HepG2 (cell line): Measurements from ENCODE around the gene XXYLT1. TPM values are rescaled to one million over a fixed set of nuclear protein-coding genes. Genes with fewer than 3 reads are reported as not detected.

ENCODE experiments used
- ATAC-seq: fragments of 200-7000 bp; cut with Tn5 transposase; 3 replicates; pipeline ENCODE4 v1.9.1; 2020; ENCODE audit warnings: mild to moderate bottlenecking, moderate library complexity
- BruUV-seq: library from RNA; stranded (reverse); fragments of 400-500 nt; replicated peaks from 2 replicates; lab custom pipeline; 2021; lab: Mats Ljungman, UMichigan
- CTCF ChIA-PET: fragments of 300-600 bp; formaldehyde crosslinking; extraction: SDS; loops from one replicate; lab custom pipeline; 2021; ENCODE audit warnings: low total read pairs, inconsistent platforms, low intra/inter-chr PET ratio; lab: Yijun Ruan, JAX
- POLR2A ChIA-PET: fragments of 350-600 bp; sonication (Branson Sonifier 250); formaldehyde crosslinking; loops from one replicate; lab custom pipeline; 2020; ENCODE audit warnings: antibody characterized with exemption, inconsistent platforms; lab: Yijun Ruan, JAX
- DNase-seq: peaks from one replicate; pipeline ENCODE4 v3.0.0-alpha.2; 2015; ENCODE audit warnings: low spot score
- FAIRE-seq: peaks from 3 replicates; lab custom pipeline; 2011; peaks lifted over from hg19 to GRCh38; lab: Jason Lieb, UNC
- H2AFZ ChIP-seq: one replicate; pipeline ENCODE4 v1.6.1; 2011; ENCODE audit warnings: low read length, inconsistent platforms
- H3K27ac ChIP-seq: fragments of 300-600 bp; 3 replicates; pipeline ENCODE4 v1.8.0; 2011; ENCODE audit warnings: mixed run types, mild to moderate bottlenecking, mixed read lengths, low read length, inconsistent platforms; ENCODE audit not compliant: insufficient read depth; ENCODE audit errors: extremely low read length
- H3K27me3 ChIP-seq, 2 experiments: fragments of 200-600 bp in 1 of 2; 2 replicates in 1 of 2; 3 replicates in 1 of 2; pipeline versions ENCODE4 v1.6.0 to v1.8.0; 2011; ENCODE audit warnings: low read length in 2 of 2, mild to moderate bottlenecking in 2 of 2, moderate library complexity in 2 of 2, inconsistent platforms in 1 of 2; ENCODE audit not compliant: insufficient read depth in 2 of 2, control insufficient read depth in 1 of 2
- H3K36me3 ChIP-seq, 2 experiments: fragments of 200-600 bp in 1 of 2; replicated peaks in 1 of 2; 2 replicates in 1 of 2; 3 replicates in 1 of 2; pipeline versions ENCODE4 v1.5.1 to v1.8.0; 2011; ENCODE audit warnings: low read length in 2 of 2, inconsistent platforms in 1 of 2; ENCODE audit not compliant: insufficient read depth in 2 of 2, control insufficient read depth in 1 of 2
- H3K4me1 ChIP-seq: 2 replicates; pipeline ENCODE4 v1.5.1; 2012; ENCODE audit warnings: low read length, inconsistent platforms; ENCODE audit not compliant: insufficient read depth
- H3K4me2 ChIP-seq: 2 replicates; pipeline ENCODE4 v1.6.0; 2011; ENCODE audit warnings: low read depth, low read length, inconsistent platforms
- H3K4me3 ChIP-seq, 3 experiments: fragments of 200-600 bp in 1 of 3; sonication (generic), shearing (Covaris generic) in 1 of 3; replicated peaks in 1 of 3; 2 replicates each; pipeline ENCODE4 v1.5.1; 2011 to 2016; ENCODE audit warnings: low read length in 3 of 3, inconsistent platforms in 2 of 3, low read depth in 2 of 3, mild to moderate bottlenecking in 2 of 3, control low read depth in 1 of 3, mixed read lengths in 1 of 3; ENCODE audit not compliant: insufficient read depth in 1 of 3
- H3K79me2 ChIP-seq: one replicate; pipeline ENCODE4 v1.6.1; 2011; ENCODE audit warnings: low read length, inconsistent platforms; ENCODE audit not compliant: insufficient read depth
- H3K9ac ChIP-seq: 2 replicates; pipeline ENCODE4 v1.6.0; 2011; ENCODE audit warnings: mild to moderate bottlenecking, low read depth, low read length, inconsistent platforms; ENCODE audit not compliant: insufficient read depth
- H3K9me3 ChIP-seq: 2 replicates; pipeline ENCODE4 v1.5.1; 2012; ENCODE audit warnings: mild to moderate bottlenecking, low read length
- H4K20me1 ChIP-seq: 2 replicates; pipeline ENCODE4 v1.6.0; 2011; ENCODE audit warnings: inconsistent platforms, mild to moderate bottlenecking, low read length, moderate library complexity; ENCODE audit not compliant: insufficient read depth
- ATRX ChIP-seq: sonication (generic); formaldehyde crosslinking; IDR thresholded peaks from 2 replicates; pipeline ENCODE4 v1.4.0; 2020; ENCODE audit warnings: missing genetic modification reagents, borderline replicate concordance
- HMGA1 ChIP-seq: sonication (generic); formaldehyde crosslinking; conservative IDR thresholded peaks from 2 replicates; pipeline ENCODE4 v1.4.0; 2020; ENCODE audit warnings: missing genetic modification reagents
- HOMEZ ChIP-seq: IDR thresholded peaks from 2 replicates; pipeline ENCODE4 v1.6.1; 2016; ENCODE audit warnings: low read depth
- MEF2D ChIP-seq: sonication (generic); formaldehyde crosslinking; IDR thresholded peaks from 2 replicates; pipeline ENCODE4 v1.5.1; 2020; ENCODE audit warnings: mild to moderate bottlenecking, missing genetic modification reagents
- ZBTB3 ChIP-seq: sonication (generic); formaldehyde crosslinking; IDR thresholded peaks from 2 replicates; pipeline ENCODE4 v1.4.0; 2020; ENCODE audit warnings: low read depth, mild to moderate bottlenecking, moderate library complexity, missing genetic modification reagents, borderline replicate concordance
- ZBTB33 ChIP-seq: sonication (generic); formaldehyde crosslinking; IDR thresholded peaks from 2 replicates; pipeline ENCODE4 v1.4.0; 2020; ENCODE audit warnings: missing genetic modification reagents
- ZNF318 ChIP-seq: sonication (generic); formaldehyde crosslinking; IDR thresholded peaks from 2 replicates; pipeline ENCODE4 v1.4.0; 2020; ENCODE audit warnings: mild to moderate bottlenecking, missing genetic modification reagents
- ZNF678 ChIP-seq: sonication (generic); formaldehyde crosslinking; IDR thresholded peaks from 2 replicates; pipeline ENCODE4 v1.4.0; 2020; ENCODE audit warnings: mild to moderate bottlenecking, missing genetic modification reagents
- ZNF7 ChIP-seq: IDR thresholded peaks from 2 replicates; pipeline ENCODE4 v1.6.1; 2016; ENCODE audit warnings: missing biosample characterization, missing genetic modification reagents
- whole genome bisulfite sequencing: methylation state at CpG from one replicate; pipeline ENCODE4 v1.1.6; 2017; ENCODE audit warnings: low lambda C conversion rate; 5-methylcytosine and 5-hydroxymethylcytosine counted together
- in situ Hi-C: cut with HindIII; loops from 2 replicates; pipeline ENCODE4 v1.10.0; 2017; ENCODE audit warnings: low pct_unique_long_range_greater_than_20kb; ENCODE audit not compliant: extremely low pct_ligation_motif_present
- intact Hi-C: fragments of 100-400 bp; cut with micrococcal nuclease; formaldehyde crosslinking; loops from one replicate; pipeline ENCODE4 v1.10.0; 2022; ENCODE audit not compliant: unreplicated experiment
- polyA plus RNA-seq, 8 experiments: library from polyadenylated mRNA; depleted of rRNA in 3 of 8; stranded (reverse) in 7 of 8; unstranded in 1 of 8; fragments of >200 nt; fragmentation: Illumina TruSeq in 4 of 8; extraction: Trizol in 4 of 8; gene quantifications; 2 replicates each; pipeline versions ENCODE4 v1.2.1 to v1.2.3, GENCODE V29; 2011 to 2016; ENCODE audit warnings: low read depth in 4 of 8, missing spikeins in 1 of 8, mixed read lengths in 1 of 8; ENCODE audit not compliant: insufficient read depth in 1 of 8
- total RNA-seq, 5 experiments: library from RNA; depleted of rRNA; stranded (reverse); fragments of >200 nt; fragmentation: Illumina TruSeq; extraction: Trizol; gene quantifications; 2 replicates each; pipeline ENCODE4 v1.2.3, GENCODE V29; 2016; ENCODE audit warnings: low read depth in 1 of 5

XXYLT1 gene
- total and polyA plus RNA-seq, 2 of the 13 experiments (the other 11 are each of a cell fraction or from before 2014, with no cell fraction given), result 17.7 to 19.0 TPM

- no peak for TF ChIP-seq ZNF318 (CRISPR knock-in tag)
Measured at GRCh38 chr3:195133462-195133861, 137.5 kb downstream of the XXYLT1 start (continued).

- Histone ChIP-seq H3K4me3 (no peak overlapping the region), H3K27ac (no peak overlapping the region), H4K20me1 (no peaks in the 10 kb centered on the region), H3K36me3 (peaks cover 2% of the 10 kb centered on the region in 2 experiments; a peak in 1 of 5 replicates), H3K4me1 (no peaks in the 10 kb centered on the region), H3K4me2 (no peak overlapping the region), H3K27me3 (no peaks in the 10 kb centered on the region), H3K9ac (no peak overlapping the region), H2AFZ (no peak overlapping the region), H3K79me2 (no peaks in the 10 kb centered on the region), H3K9me3 (no peaks in the 10 kb centered on the region)
- FAIRE-seq (no peak), ATAC-seq (no peak), DNase-seq (no peak)
- CTCF ChIA-PET, result no interaction called here
- POLR2A ChIA-PET, result no interaction called here
- intact Hi-C loops (no loop called here), in situ Hi-C loops (no loop called here)
- no TSS peak for BruUV-seq
- 100% methylated on average over 4 of the region's 4 CpGs for WGBS
- TF ChIP-seq ZBTB33 (CRISPR knock-in tag), result no peak
- no peak for TF ChIP-seq MEF2D
- TF ChIP-seq HOMEZ, result no peak
- no peak for TF ChIP-seq ZNF7
- no peak for TF ChIP-seq ATRX
- TF ChIP-seq ZNF678 (CRISPR knock-in tag), result no peak
- no peak for TF ChIP-seq HMGA1 (CRISPR knock-in tag)
- no peak for TF ChIP-seq ZBTB3 (CRISPR knock-in tag)
Measured at GRCh38 chr3:195133013-195133412, 137.9 kb downstream of the XXYLT1 start.
